KG1 (cell line): ENCODE data around the gene MEX3A.
A peak's percentile ranks its signal among the peaks of the same experiment; 100 is the strongest.
"Not testable (repeated sequence)": the region's sequence is repeated elsewhere in the genome, so short reads cannot be mapped to it uniquely, and the experiment has no call there.

Source experiments
- DNase-seq: peaks from one replicate; lab custom pipeline; 2025; lab: John Stamatoyannopoulos, UW

The MEX3A gene

DNA sequence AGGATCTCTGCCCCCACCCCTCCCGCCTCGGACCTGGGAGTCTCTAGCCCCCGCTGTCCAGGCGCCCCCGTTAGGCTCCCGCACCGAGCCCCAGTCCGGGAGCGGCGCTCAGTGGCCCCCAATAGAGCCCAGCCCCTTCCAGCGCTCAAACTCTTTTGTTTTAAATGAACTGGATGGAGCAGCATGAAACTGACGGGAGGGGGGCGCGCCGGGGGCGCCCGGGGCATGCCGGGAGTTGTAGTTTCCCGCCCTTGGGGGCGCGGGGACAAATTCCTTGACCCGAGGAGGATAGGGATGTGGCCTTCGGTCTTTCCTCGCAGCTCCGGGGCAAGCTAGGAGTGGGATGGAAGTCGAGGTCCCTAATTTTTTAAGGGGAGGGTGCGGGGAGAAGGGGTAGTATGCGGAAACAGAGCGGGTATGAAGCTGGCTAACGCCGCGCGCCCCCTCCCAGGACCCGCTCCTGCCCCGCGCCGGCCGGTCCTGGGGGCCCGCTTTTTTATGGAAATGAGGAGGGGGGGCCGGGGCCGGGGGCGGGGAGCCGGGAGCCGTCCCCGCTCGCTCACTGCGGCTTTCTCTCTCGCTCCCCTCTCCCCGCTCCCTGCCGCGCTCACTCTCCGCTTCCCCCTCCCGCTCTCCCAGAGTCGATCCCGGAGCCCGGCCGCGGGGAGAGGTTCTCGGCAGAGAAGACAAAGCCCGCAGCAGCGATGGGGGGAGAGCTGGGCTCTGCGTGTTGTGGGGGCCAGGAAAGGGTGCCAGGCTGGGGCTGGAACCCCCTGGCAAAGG is at the start of gene MEX3A:
MEX3A (minus strand) TSS at position 157 of the 783 bp plus-strand sequence. CDS start 467 bp downstream, outside the sequence.
- DNase-seq = peak; percentile 18

- DNase-seq = no peak
These were observed 48.3 kb upstream of the MEX3A start for GRCh38 chr1:156130578-156130942.

DNA sequence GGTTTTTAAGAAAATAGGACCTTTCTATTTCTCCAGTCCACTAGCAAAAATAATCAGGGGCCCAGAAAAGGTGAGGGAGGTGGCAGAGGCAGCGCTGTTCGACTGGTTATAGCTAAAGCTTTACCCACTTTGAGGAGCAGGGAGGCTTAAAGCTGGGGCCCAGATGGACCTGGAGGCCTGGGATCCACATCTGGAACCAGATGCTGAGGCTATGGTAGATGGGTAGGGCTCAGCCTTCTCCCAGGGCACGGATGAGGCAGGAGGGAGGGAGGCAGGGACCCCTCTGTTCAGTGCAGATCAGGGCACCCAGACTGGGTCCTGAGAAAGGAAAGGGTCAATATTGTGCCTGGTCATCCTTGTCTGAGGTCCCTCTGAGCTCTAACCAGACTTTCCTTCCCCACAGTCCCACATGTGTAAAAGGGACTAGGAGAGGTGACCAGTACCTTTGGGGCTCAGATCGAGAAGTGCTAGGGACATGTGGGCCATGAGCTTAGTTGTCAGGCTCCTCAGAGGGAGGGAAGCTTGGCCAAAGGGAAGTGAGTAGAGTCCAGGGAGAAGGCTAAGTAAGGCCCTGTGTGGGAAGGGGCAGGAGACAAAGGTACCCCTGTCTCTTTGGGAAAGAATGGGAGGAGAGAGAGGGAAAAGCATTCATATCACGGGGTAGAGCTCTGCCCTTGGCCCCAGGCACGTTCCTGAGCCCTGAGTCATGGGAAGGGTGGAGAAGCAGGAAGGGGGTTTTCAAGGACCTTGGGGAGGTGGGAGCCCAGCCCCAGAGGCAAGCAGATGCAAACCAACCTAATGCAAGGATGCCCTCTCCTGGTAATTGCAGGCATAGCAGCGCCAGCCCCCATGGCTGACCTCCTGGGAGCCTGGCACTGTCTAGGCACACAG is 47.7 kb upstream of the MEX3A start:
- DNase-seq = peak; percentile 28

DNA sequence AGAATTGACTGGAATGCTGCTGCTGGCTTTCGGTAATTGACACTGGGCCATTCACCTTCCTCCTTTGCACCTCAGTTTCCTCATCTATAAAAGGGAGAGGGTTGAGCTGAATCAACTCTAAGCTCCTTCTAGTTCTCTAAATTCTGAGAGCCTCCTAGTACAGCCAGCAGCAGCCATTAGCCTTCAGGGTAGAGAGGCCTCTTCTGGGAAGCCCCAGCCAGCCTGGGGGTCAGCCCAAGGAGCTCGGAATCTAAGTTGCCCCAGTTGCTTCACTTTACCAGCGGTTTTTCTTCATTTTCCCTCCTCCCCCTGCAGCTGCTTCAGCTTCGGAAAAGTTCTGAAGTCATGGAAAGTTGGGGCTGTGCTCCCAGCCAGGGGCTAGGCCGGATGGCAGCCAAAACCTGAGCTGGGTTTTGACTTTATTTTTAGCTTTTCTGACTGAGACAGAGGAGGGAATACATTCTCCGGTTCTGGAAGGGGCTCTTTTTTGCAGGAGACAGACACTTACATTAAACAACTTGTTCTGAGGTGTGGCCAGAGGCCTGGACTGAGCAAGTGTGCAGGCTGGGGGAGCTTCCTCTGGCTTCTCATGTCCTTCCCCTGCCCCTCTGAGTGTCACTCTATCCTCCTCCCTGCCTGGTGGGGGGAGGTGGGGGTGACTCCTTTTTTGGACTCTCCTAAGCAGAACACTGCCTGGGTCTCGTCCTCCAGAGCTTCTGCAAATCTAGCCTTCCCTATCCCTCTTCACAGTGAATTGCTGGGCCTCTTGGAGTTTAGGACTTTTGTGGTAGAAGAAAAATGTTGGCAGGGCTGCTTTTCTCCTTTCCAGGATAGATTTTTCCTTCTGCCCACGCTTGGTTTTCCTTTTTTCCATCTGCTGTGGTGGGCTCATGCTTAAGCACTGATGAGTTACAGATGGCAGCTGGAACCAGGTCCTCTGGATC is 46.7 kb upstream of the MEX3A start:
- no peak for DNase-seq

GRCh38 chr1:156128308-156128653 is 46.0 kb upstream of the MEX3A start:
- DNase-seq = no peak

DNA sequence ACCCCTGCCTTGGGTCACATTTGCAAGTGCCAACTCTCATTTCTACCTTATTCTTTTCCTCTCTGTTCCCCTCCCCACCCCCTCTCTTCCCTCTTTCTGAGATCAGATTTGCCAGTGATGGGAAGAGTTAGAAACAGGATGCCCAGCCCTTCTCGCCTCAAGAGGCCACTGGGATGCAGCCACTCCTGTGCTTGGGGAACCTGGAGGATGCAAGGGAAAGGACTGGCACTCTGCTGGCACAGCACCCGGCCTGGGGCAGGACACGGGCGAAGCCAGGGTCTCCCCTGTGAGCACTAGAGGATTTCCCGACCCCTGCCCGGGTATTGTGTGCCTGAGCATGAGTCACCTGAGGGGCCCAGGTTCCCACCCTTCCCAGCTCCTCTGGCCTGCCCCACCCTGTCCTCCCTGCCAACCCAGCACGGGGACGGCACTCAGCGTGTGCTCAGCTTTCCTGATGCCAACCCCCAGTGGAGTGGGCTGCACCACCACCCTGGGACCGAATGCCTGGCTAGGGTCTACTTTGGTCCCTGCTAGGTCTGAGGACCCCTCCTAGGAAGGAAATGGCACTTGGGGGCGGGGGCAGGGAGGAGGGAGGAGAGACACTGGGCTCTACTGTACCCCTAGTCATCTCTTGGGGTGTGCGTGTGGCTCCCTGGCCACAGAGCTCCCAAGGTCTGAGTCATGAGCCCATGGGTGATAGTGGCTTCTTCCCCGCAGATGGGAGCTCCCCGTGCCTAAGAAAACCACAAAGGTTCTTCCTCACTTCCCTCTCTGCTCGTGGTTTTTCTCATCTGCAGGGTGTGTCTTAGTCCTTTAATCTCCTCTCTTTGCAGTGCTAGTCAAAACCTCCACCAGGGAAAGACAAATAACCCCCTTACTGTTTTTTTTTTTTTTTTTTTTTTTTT is 44.6 kb upstream of the MEX3A start:
- DNase-seq = no peak

GRCh38 chr1:156126043-156126629 is 43.9 kb upstream of the MEX3A start:
- DNase-seq = peak; percentile 72

GRCh38 chr1:156125544-156125943 is 43.3 kb upstream of the MEX3A start:
- not testable (repeated sequence) for DNase-seq

DNA sequence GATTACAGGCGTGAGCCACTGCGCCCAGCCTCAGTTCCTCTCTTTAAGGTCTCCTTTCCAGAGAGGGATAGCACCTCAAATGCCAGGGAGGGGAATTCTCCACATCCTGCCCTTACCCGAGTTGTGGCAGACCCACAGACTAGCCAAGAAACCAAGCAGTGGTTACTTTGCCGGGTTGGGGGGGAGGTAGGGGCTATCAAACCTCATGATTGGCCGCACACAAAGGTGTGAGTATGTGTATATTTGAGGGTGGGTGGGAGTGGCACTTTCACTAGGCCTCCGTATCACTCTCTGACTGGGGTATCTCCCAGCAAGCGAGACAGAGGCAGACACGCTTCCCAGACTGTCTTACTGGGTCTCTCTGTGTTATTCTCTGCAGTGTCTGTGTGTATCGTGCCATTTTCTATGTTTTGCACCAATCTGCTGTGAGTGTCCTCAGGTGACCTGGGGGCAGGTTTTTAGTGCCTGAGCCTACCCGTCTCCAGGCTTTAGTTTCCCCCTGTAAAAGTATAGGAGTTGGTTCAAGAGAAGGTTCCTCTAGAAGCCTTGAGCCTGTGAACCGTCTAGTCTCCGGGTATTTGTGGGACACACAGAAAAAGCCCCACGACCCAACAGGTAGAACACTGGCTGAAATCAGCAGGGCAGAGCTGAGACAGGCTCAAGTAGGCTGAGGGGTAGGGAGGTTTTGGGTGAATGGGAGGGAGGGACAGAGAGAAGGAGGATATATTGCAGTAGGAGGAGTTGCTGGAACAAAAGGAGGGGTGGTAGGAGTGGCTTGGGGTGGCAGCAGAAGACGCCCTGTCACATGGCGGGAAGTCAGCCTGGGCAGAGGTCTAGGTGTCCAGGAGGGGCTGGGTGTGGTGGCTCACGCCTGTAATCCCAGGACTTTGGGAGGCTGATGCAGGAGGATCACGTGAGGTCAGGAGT is 42.6 kb upstream of the MEX3A start:
- no peak for DNase-seq

- peak; percentile 44 for DNase-seq
These were observed 41.3 kb upstream of the MEX3A start for GRCh38 chr1:156123356-156124196.

DNA sequence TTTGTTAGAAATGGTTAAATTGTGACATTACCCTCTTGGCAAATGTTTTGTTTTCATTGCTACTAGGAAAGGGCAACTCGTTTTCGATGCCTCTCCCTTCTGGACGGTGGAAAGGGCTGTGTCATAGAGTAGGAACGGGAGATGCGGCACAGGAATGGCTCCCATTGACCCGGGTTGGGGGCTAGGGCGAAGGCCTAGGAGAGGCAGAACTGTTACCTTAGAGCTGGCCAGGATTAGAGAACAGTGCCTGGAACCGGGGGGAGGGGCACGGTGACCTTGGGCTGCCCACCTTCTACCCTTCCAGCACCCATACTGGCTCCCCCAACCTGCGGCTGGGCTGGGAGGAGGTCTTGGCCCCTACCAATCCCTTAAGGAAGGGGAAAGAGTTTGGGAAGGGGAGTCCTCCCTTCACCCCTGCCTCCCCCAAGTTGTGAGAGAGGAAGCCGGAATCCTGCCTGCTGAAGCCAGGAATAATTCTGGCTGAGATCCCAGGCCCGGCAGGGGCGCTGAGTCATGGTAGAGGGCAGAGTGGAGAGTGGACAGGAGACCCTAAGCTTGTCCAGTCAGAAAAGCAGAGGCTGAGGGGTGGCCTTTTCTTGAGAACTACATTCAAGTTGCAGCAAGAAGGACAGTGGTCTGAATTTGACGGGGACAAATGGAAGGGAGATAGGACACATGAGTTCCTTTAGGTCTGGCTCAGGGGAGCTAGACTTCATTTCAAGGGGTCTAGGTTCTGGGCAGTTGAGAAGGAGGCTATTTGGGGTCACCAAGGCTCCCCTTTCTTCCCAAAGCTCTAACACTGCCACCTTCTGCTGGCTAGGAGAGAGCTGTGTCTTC is 40.5 kb upstream of the MEX3A start:
- DNase-seq = no peak

DNA sequence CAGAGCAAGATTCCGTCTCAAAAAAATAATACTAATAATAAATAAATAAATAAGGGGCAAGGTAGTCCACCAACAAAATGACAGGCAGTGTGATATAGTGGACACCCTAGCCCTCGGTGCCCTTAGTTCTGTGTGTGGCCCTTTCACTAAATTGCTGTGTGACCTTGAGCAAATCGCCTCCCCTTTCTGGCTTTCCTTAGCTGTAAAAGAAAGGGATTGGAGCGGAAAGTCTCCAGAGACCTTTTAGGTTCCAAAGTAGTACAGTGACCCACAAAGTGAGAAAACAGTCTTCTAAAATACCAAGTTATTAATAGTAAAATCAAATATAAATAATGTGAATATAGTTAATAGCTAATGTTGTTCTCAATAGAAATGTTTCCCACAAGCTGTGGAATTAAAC is 39.8 kb upstream of the MEX3A start:
- no peak for DNase-seq

DNA sequence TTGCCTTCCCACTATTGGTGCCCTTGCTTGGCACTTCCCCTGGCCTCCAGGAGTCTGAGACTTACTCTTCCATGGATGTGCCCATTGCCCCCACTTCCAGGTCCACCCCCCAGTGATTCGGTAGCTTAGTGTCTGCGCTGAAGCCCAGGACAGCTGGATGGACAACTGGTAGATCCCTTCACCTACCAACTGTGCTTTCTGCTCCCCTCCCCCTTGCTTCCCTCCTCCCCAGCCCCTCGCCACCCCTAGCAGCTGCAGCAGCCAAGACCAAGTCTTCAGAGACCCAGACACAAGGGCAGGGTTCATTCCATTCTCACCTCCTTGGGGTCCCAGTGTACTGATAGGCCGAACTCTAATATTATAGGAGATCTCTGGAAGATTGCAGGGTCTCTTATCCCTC is 39.2 kb upstream of the MEX3A start:
- DNase-seq = no peak

- DNase-seq = not testable (repeated sequence)
These were observed 38.7 kb upstream of the MEX3A start for GRCh38 chr1:156121005-156121404.

DNA sequence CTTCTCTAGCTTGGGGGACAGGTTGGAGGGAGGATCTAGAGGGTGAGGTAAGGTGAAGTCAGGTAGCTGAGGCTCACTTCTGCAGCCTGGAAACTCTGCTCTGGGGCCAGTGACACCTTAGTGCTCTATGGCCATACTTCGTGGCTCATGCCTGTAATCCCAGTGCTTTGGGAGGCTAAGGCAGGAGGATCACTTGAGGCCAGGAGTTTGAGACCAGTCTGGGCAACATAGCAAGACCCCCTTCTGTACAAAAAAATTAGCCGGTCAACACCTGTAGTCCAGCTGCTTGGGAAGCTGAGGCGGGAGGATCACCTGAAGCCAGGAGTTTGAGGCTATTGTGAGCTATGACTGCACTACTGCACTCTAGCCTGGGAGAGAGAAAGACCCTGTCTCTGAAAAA is 38.1 kb upstream of the MEX3A start:
- no peak for DNase-seq

DNA sequence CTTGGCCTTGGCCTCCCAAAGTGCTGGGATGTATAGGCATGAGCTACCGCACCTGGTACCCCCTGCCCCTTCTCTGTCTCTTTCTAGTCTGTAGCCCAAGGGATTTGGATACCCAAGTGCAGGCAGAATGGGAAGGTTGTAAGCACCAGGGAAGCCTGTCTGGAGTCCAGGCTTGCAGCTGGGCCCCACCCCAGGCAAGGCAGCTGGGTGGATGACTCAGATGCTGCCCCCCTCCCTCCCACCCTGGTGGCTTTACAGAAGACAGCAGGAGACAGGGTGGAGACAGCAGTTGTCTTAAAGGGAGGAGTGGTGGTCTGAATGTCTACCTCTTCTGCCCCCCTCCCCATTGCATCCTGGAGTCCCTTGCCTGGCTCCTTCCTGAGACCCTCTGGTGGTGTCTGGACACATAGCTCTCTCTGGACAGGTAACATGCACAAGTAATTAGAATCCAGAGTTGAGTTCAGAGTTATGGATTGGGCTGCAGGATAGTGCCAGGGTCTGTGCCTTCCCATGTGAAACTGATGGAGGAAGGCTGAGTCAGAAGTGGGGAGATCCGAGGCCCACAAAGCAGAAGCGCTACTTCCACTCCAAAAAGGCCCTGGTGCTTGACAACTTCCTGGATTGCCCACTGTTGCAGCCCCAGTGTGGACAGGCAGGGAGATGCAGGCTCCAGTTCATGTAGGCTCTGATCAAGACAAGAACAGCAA is 37.4 kb upstream of the MEX3A start:
- DNase-seq = no peak
